H9 (cell line): ENCODE measurements around the gene DYNC2H1. TPM values are rescaled to one million over a fixed set of nuclear protein-coding genes. Genes with fewer than 3 reads are reported as not detected.

Source experiments
- DNase-seq: peaks from one replicate; pipeline ENCODE4 v3.0.0-alpha.2; 2017
- H2AFZ ChIP-seq: one replicate; pipeline ENCODE4 v1.6.1; 2013; ENCODE audit warnings: mild to moderate bottlenecking, low read length, control low read depth, moderate library complexity
- H2AK5ac ChIP-seq: 2 replicates; pipeline ENCODE4 v1.6.1; 2013; ENCODE audit warnings: low read length, control low read depth, mixed read lengths; ENCODE audit not compliant: insufficient read length
- H2BK120ac ChIP-seq: one replicate; pipeline ENCODE4 v1.6.1; 2013; ENCODE audit warnings: low read depth, mild to moderate bottlenecking, low read length, control low read depth, inconsistent platforms; ENCODE audit not compliant: poor library complexity, severe bottlenecking
- H2BK12ac ChIP-seq: 2 replicates; pipeline ENCODE4 v1.6.1; 2013; ENCODE audit warnings: low read length, control low read depth, mixed read lengths, low read depth; ENCODE audit not compliant: insufficient read length
- H2BK15ac ChIP-seq: 2 replicates; pipeline ENCODE4 v1.6.1; 2013; ENCODE audit warnings: low read depth, low read length, control low read depth
- H2BK20ac ChIP-seq: one replicate; pipeline ENCODE4 v1.6.1; 2013; ENCODE audit warnings: low read depth, mild to moderate bottlenecking, low read length, control low read depth, inconsistent platforms; ENCODE audit not compliant: poor library complexity, severe bottlenecking
- H2BK5ac ChIP-seq: 2 replicates; pipeline ENCODE4 v1.6.1; 2013; ENCODE audit warnings: low read length, control low read depth, mixed read lengths; ENCODE audit not compliant: insufficient read length
- H3K14ac ChIP-seq: 2 replicates; pipeline ENCODE4 v1.6.1; 2013; ENCODE audit warnings: low read length, control low read depth; ENCODE audit not compliant: insufficient read depth
- H3K18ac ChIP-seq: 2 replicates; pipeline ENCODE4 v1.6.1; 2013; ENCODE audit warnings: low read depth, mild to moderate bottlenecking, mixed read lengths, low read length, control low read depth; ENCODE audit not compliant: insufficient read length
- H3K23ac ChIP-seq: 2 replicates; pipeline ENCODE4 v1.6.1; 2013; ENCODE audit warnings: low read length, control low read depth, mixed read lengths, low read depth; ENCODE audit not compliant: insufficient read length
- H3K23me2 ChIP-seq: 2 replicates; pipeline ENCODE4 v1.6.1; 2013; ENCODE audit warnings: low read depth, mild to moderate bottlenecking, mixed read lengths, low read length, control low read depth; ENCODE audit not compliant: insufficient read length, poor library complexity, severe bottlenecking
- H3K27ac ChIP-seq: 2 replicates; pipeline ENCODE4 v1.5.1; 2013; ENCODE audit warnings: low read length, control low read depth, mixed read lengths, low read depth; ENCODE audit not compliant: insufficient read length
- H3K27me3 ChIP-seq: 2 replicates; pipeline ENCODE4 v1.6.1; 2013; ENCODE audit warnings: low read length, control low read depth, inconsistent platforms; ENCODE audit not compliant: insufficient read depth
- H3K4ac ChIP-seq: 2 replicates; pipeline ENCODE4 v1.6.1; 2013; ENCODE audit warnings: low read depth, mild to moderate bottlenecking, control low read depth, inconsistent platforms, low read length, moderate library complexity
- H3K4me1 ChIP-seq: 2 replicates; pipeline ENCODE4 v1.6.1; 2013; ENCODE audit warnings: low read length, control low read depth, inconsistent platforms; ENCODE audit not compliant: insufficient read depth
- H3K4me2 ChIP-seq: 2 replicates; pipeline ENCODE4 v1.6.1; 2013; ENCODE audit warnings: low read length, control low read depth, mixed read lengths; ENCODE audit not compliant: insufficient read length, insufficient read depth
- H3K56ac ChIP-seq: 2 replicates; pipeline ENCODE4 v1.6.1; 2013; ENCODE audit warnings: low read depth, mild to moderate bottlenecking, mixed read lengths, low read length, control low read depth; ENCODE audit not compliant: insufficient read length
- H3K79me1 ChIP-seq: 2 replicates; pipeline ENCODE4 v1.6.1; 2013; ENCODE audit warnings: low read depth, mild to moderate bottlenecking, moderate library complexity, low read length, control low read depth, inconsistent platforms; ENCODE audit not compliant: insufficient read depth, poor library complexity, severe bottlenecking
- H3K79me2 ChIP-seq: 2 replicates; pipeline ENCODE4 v1.6.1; 2013; ENCODE audit warnings: low read length, control low read depth, inconsistent platforms; ENCODE audit not compliant: insufficient read depth
- H3K9ac ChIP-seq: 2 replicates; pipeline ENCODE4 v1.6.1; 2013; ENCODE audit warnings: low read length, control low read depth, mixed read lengths; ENCODE audit not compliant: insufficient read length; ENCODE audit errors: extremely low read depth
- H3K9me3 ChIP-seq: one replicate; pipeline ENCODE4 v1.6.1; 2013; ENCODE audit warnings: low read depth, low read length, inconsistent platforms; ENCODE audit not compliant: control insufficient read depth
- H3T11ph ChIP-seq: one replicate; pipeline ENCODE4 v1.6.1; 2013; ENCODE audit warnings: mild to moderate bottlenecking, low read length, control low read depth, inconsistent platforms
- H4K20me1 ChIP-seq: one replicate; pipeline ENCODE4 v1.6.1; 2013; ENCODE audit not compliant: control insufficient read depth, insufficient read length, insufficient read depth
- H4K5ac ChIP-seq: 2 replicates; pipeline ENCODE4 v1.6.1; 2013; ENCODE audit warnings: low read depth, mild to moderate bottlenecking, mixed read lengths, low read length, control low read depth; ENCODE audit not compliant: insufficient read length
- H4K8ac ChIP-seq: replicated peaks from 2 replicates; pipeline ENCODE4 v1.6.1; 2013; ENCODE audit warnings: low read length, control low read depth, mixed read lengths, low read depth; ENCODE audit not compliant: insufficient read length
- H4K91ac ChIP-seq: 2 replicates; pipeline ENCODE4 v1.6.1; 2013; ENCODE audit warnings: low read depth, mild to moderate bottlenecking, moderate library complexity, mixed read lengths, low read length, control low read depth; ENCODE audit not compliant: insufficient read length
- H3K27ac Mint-ChIP-seq, 3 experiments: 2 replicates in 2 of 3; 3 replicates in 1 of 3; pipeline ENCODE4 v1.8.0; 2020 to 2021; ENCODE audit warnings: mixed read lengths in 3 of 3, mild to moderate bottlenecking in 1 of 3, moderate library complexity in 1 of 3
- H3K27me3 Mint-ChIP-seq: 2 replicates; pipeline ENCODE4 v1.8.0; 2021; ENCODE audit warnings: low read depth, mild to moderate bottlenecking, moderate library complexity, mixed read lengths
- H3K36me3 Mint-ChIP-seq, 3 experiments: 2 replicates in 2 of 3; 3 replicates in 1 of 3; pipeline ENCODE4 v1.8.0; 2020 to 2021; ENCODE audit warnings: low read depth in 3 of 3, mixed read lengths in 3 of 3; ENCODE audit not compliant: insufficient read depth in 1 of 3
- H3K4me1 Mint-ChIP-seq, 2 experiments: 2 replicates each; pipeline ENCODE4 v1.8.0; 2020; ENCODE audit warnings: mixed read lengths in 2 of 2
- H3K4me3 Mint-ChIP-seq, 2 experiments: 2 replicates in 1 of 2; 3 replicates in 1 of 2; pipeline ENCODE4 v1.8.0; 2020 to 2021; ENCODE audit warnings: mild to moderate bottlenecking in 2 of 2, mixed read lengths in 2 of 2, moderate library complexity in 1 of 2
- H3K9me3 Mint-ChIP-seq, 2 experiments: 2 replicates in 1 of 2; 3 replicates in 1 of 2; pipeline ENCODE4 v1.8.0; 2020; ENCODE audit warnings: mild to moderate bottlenecking in 2 of 2, mixed read lengths in 2 of 2, moderate library complexity in 1 of 2
- WGBS: extraction: QIAGEN DNeasy Blood & Tissue Kit; methylation state at CpG from one replicate; pipeline ENCODE4 v1.1.7; 2013; ENCODE audit warnings: missing lambda C conversion rate, low lambda C conversion rate, mixed read lengths; ENCODE audit not compliant: insufficient read length; ENCODE audit errors: extremely low coverage; 5-methylcytosine and 5-hydroxymethylcytosine counted together
- total RNA-seq: library from RNA; stranded (reverse); gene quantifications from 2 replicates; pipeline ENCODE4 v1.2.1, GENCODE V29; 2021
- TF ChIP-seq, protein P1 (sequence below): fragments of 200-600 bp; sonication (generic); conservative IDR thresholded peaks from 3 replicates; pipeline ENCODE4 v1.8.0; 2021; ENCODE audit warnings: antibody characterized with exemption, mild to moderate bottlenecking

The DYNC2H1 gene
- total RNA-seq, 1 experiment from 2014 or later = 13.2 TPM

DNA sequence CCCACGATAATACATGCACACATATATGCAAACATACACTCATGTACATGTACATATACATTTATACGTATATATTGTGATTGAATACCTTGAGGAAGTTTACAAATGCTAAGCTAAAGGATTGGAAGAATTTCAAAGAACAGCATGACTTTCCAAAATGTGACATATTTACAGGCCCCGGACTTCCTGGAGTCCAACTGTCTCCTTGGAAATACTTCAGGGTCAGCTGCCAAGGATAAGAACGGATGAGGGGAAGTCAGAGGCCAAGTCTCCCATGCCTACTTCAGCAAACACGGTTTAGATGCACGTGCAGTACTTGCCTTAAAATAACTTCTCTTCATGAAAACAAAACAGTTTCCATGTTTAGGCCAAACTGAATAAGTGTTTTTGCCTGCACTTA, 213.6 kb downstream of the DYNC2H1 start:
- Histone ChIP-seq H4K91ac (no peak overlapping the region), H3K79me2 (no peaks in the 10 kb centered on the region), H2AK5ac (no peak overlapping the region), H3K14ac (no peak overlapping the region), H2AFZ (no peak overlapping the region), H3K27me3 (no peaks in the 10 kb centered on the region), H3K4me2 (no peak overlapping the region), H3K27ac (no peak overlapping the region), H3K56ac (no peak overlapping the region), H4K5ac (no peak overlapping the region), H3K9me3 (no peaks in the 10 kb centered on the region), H2BK5ac (no peak overlapping the region), H2BK12ac (no peak overlapping the region), H3K23ac (no peak overlapping the region), H2BK15ac (no peak overlapping the region), H3K9ac (no peak overlapping the region), H3K18ac (no peak overlapping the region), H2BK20ac (no peak overlapping the region), H3K4ac (no peak overlapping the region), H4K20me1 (no peaks in the 10 kb centered on the region), H3K79me1 (no peaks in the 10 kb centered on the region), H4K8ac (no peak overlapping the region), H2BK120ac (no peak overlapping the region), H3T11ph (no peak overlapping the region), H3K23me2 (no peaks in the 10 kb centered on the region), H3K4me1 (no peaks in the 10 kb centered on the region; the same call in 1 of the 2 replicates)
- Mint-ChIP-seq H3K9me3 (no peaks in the 10 kb centered on the region), H3K36me3 (peaks cover 0 to 3% (median 0%) of the 10 kb centered on the region in 3 experiments; a peak in 2 of 7 replicates), H3K27me3 (no peaks in the 10 kb centered on the region), H3K27ac (no peak overlapping the region), H3K4me3 (no peak overlapping the region), H3K4me1 (peaks cover 11 to 13% of the 10 kb centered on the region in 2 experiments)
- no peak for DNase-seq
- no CpG with 5 or more reads among the region's 6 CpGs for WGBS
- TF ChIP-seq, protein P1, sequence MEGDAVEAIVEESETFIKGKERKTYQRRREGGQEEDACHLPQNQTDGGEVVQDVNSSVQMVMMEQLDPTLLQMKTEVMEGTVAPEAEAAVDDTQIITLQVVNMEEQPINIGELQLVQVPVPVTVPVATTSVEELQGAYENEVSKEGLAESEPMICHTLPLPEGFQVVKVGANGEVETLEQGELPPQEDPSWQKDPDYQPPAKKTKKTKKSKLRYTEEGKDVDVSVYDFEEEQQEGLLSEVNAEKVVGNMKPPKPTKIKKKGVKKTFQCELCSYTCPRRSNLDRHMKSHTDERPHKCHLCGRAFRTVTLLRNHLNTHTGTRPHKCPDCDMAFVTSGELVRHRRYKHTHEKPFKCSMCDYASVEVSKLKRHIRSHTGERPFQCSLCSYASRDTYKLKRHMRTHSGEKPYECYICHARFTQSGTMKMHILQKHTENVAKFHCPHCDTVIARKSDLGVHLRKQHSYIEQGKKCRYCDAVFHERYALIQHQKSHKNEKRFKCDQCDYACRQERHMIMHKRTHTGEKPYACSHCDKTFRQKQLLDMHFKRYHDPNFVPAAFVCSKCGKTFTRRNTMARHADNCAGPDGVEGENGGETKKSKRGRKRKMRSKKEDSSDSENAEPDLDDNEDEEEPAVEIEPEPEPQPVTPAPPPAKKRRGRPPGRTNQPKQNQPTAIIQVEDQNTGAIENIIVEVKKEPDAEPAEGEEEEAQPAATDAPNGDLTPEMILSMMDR = no peak
